HG03575 (cell line): ENCODE results near the gene PARL.
"Not testable (repeated sequence)": the region's sequence is repeated elsewhere in the genome, so short reads cannot be mapped to it uniquely, and the experiment has no call there.

Experiments used
- ATAC-seq: cut with Tn5 transposase; IDR thresholded peaks from one replicate; pipeline ENCODE4 v1.9.1; 2021; ENCODE audit not compliant: unreplicated experiment, insufficient number of reproducible peaks, low FRiP score; ENCODE audit errors: extremely low read depth

Gene PARL

DNA sequence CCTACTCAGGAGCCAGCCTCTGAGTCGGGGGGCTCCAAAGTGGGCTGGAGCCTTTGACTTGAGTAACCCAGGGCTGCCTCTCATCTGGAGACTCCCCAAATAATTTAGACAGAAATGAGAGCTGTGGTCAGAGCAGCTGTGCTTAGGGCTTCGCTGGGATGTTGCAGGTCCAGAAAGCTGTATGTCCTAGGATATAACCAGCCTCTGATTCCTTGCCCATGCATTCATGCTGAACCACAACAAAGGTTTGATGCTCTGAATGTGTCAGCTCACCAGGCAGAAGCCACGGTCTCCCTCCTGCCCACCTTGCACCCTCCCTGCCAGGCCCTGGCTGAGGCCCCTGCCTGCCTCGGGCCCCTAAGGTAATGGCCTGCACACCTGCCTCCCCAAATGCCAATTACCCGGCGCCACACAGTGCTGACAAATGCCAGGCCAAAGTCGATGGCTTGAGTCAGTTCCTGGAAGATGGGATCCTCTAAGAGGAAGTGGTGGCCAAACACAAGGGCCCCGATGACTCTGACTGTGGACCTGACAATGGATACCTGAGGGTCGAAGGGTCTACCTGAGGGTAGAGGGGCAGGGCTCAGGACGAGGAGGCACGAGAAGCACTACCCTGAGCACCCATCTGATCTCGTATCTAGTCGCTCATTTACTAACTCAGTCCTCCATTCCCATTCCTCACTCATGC, 21.7 kb upstream of the PARL start:
- no peak for ATAC-seq

DNA sequence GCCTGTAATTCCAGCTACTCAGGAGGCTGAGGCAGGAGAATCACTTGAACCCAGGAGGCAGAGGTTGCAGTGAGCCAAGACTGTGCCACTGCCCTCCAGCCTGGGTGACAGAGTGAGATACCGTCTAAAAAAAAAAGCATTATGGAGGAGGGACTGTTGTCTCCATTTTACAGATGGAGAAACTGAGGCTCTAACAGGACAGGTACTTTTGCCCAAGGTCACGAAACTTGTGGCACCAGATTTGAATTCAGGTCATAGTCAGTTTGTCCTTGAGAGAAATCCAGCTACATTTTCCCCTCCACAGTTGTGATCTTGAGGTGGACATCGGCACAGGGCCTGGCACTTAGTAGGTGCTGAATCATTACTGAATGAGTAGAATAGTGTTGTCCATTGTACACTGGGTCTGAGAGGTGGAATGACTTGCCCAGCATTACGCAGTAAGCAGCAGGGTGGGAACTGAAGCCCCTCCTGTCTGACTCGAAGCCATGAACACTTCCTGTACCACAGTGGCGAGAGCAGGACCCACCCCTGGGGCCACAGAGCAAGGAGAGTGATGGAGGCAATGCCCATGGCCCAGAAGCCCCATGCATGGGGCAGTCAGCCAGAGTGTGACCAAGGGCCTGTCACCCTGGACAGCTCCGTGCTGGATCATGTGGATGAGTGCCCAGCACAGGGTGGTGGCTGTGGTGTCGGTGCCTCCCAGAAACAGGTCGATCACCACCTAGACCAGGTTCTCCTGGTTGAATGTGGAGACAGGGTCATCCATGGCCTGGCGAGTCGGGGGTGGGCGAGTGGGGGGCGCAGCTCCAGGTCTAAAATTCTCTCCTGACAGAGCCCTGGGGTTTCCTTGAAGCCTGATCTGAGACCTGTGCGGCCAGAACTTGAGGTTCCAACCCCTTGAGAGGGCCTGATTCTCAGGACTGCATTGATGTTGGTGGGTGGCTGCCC, 20.4 kb upstream of the PARL start:
- ATAC-seq = no peak

DNA sequence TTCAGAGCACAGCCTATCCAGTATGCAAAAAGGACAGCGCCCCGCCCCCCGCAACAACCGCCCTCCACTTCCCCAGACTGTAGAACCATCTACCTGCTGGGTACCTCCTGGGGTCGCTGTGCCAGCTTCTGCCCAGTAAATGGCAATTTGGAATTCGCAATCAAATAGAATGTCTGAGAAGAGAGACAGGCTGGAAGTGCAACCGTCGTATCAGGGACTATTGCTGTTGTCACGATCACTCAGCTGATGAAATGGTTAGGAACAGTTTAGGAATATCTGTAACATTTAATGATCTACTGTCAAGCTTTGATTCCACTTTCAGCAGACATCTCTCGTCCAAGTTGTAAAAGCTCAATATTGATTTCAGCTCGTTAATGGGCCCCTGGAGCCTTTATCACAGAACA, 13.3 kb upstream of the PARL start:
- ATAC-seq = no peak

DNA sequence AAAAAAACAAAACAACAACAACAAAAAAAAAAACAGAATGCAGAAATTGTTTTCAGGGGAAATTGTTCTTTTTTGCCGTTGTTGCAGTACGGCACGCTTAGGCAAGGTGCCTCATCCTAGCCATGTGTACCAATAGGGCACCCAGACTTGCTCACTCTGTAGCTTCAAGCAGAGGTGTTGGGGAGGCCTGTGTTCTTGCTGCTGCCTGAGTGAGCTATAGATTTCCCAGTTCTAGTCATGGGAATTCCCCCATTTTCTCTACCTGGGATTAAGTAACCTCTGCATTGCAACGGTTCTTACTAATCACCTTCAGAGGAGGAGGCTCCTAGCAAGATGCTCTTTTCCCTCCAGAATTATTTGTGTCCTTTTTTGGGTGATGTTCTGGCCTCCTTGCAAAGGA, 12.9 kb upstream of the PARL start:
- ATAC-seq = no peak

DNA sequence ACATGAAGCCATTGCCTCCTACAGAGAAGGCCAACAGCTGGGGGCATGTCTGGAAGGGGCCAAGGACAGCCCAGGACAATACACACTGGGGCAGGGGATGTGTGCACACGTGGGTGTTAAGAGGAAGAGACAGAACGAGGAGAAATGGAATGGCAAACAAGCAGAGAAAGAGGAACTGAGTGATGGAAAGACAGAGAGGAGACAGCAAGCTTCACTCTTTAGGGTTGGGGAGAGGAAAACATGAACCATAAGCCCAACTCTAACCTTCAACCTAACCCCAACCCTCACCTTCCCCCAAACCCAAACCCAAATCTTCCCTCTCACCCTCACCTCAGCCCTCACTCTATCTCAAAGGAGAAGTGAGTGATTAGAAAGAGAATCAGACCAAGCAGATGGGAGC, 11.9 kb upstream of the PARL start:
- no peak for ATAC-seq

DNA sequence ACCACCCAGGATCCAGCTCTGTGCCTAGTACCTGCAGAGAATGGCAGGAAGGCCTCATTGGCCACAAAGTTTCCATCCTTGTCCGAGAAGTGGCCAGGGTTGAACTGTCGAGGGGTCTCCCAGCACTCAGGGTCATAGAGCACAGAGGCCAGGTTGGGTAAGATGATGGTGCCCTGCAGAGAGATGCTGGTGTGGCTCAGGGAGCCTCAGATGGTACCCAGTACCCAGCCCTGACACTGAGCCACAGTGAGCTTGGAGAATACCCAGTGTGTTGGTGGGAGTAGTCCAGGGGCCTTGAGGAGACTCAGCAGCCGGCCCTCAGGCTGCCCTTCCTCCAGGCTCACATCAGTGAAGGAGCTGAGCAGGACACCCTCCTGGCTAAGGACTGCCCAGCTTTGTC, 11.5 kb upstream of the PARL start:
- no peak for ATAC-seq

DNA sequence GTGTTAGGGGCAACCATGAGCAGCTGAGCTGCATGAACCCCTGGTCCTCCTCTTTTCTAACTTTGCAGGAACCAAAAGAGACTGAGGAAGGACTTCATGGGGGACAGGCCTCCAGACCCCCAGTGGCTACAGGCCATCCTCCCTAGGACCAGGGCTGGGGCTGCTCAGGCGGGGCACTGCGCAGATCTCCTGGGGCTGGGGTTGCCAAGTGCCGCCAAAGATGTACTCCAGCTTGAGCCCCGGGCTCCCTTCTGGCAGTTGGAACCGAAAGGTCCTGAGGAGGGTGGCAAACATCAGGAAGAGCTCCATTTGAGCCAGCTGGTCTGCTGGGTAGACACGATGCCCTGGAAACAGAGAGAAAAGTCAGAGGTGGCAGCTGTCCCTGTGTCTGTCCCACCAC, 11.1 kb upstream of the PARL start:
- ATAC-seq = no peak

DNA sequence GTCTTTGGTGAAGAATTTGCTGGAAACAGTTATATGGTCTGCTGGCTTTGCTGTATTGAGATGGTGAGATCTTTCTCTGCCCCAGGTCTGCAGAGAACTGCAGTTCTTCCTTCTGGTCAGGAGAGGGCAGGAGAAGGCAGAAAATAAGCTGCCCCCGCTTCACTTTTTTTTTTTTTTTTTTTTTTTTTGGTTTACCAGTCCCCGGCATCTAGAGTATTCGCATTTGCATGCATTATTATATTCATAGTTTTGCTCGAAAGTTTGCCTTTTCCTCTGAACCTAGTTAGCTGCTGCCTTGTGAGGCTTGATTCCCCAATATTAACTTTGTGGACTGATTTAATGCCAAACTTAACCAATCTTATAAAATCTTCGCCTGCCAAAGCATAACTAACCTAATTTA, 10.6 kb upstream of the PARL start:
- no peak for ATAC-seq

DNA sequence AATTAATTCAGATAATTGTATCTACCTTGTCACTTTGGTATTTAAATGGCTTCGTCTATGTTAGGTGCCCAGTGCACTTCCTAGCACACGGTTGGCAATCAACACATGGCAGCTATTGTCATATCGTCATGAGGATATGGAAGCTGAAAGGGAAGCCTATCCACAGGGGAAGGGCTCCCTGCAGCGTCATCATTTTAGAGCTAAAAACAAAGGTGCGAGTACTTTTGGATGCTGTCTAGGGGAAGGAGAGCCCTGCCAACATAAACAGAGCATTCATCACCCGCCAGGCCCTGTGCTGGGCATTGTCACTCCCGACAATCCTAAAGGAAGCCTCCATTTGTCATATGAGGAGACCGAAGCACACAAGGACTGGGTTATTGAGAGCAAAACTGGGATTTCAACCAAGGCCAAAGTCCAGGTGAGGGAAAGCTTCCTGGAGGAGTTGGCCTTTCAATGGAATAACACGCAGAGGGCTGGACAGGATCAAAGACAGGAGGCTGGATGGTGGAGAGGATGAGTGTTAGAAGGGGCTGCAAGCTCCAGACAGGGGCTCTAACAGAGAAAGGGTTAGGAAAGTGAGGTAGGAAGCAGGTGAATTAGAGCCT, 8.0 kb upstream of the PARL start:
- ATAC-seq = no peak

DNA sequence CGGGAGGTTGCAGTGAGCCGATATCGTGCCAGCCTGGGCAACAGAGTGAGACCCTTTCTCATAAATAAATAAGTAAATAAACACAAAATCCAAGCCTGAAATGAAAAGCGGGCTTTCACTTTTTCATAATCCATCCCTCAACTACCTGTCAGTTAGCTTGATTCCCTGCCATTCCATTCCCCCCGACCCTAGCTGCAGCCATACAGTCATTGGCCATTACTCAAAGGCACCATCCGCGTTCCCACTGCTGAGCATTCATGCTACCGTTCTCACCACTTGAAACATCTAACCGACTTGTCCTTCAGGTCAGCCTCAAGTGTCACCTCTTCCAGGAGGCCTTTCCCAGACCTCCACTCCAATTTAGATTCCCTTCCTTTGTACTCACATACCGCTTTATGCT, 1.1 kb upstream of the PARL start:
- no peak for ATAC-seq

DNA sequence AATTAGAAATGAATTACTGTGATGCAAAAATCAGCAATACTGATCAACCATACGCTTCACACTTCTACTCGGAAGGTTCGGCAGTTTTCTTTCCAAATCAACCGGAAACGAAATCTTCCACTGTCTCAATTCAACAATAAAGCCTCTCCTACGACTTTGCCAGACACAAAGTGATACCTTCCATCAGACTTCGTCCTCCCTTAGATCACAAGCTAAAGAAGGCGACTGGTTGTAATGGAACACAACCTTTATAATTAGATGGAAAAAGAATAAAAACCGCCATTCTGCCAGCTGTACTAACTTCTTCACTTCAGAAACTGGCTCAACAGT, 618 bp downstream of the PARL start:
- ATAC-seq = no peak

DNA sequence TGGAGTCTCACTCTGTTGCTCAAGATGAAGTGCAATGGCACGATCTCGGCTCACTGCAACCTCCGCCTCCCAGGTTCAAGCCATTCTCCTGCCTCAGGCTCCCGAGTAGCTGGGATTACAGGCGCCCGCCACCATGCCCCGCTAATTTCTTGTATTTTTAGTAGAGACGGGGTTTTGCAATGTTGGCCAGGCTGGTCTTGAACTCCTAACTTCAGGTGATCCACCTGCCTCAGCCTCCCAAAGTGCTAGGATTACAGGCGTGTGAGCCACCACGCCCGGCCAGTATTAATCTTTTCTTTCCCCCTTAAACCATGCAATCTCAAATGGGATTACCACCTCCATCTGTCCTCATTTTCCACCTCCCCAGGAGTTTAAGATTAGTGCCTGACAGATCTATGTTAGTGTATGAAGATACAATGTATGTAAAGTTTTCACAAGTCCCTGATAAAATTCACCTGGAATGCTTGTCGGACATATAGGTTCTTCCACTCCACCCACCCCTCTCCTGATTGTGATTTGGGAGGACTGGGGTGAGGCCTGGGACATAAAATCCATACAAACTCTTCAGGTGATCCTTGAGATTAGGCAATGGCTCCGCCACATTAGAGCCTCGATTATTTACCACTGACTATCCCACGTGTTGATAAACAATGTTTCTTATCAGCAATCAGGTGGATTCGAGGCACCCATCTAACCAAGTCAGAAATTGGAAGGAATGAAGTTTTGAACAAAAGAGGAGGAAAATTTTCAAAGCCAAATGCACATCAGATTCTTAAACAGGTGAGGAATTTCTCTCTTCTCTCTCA, 1.2 kb downstream of the PARL start:
- no peak for ATAC-seq

DNA sequence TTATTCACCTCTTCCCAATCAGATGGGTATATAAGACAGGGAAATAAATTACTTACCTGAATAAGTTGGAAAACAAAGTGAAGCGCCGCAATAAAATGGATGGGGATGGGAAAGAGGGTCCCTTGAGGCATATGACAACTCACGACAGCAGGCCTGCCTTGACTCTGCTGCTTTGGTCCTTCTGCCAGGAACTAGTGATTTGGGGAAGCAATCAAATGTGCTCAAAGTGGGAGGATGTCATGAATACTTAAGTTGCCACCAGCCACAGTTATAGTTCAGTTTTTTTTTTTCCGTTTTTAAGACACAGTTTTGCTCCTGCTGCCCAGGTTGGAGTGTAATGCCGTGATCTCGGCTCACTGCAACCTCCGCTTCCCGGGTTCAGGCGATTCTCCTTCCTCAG, 4.6 kb downstream of the PARL start:
- no peak for ATAC-seq

DNA sequence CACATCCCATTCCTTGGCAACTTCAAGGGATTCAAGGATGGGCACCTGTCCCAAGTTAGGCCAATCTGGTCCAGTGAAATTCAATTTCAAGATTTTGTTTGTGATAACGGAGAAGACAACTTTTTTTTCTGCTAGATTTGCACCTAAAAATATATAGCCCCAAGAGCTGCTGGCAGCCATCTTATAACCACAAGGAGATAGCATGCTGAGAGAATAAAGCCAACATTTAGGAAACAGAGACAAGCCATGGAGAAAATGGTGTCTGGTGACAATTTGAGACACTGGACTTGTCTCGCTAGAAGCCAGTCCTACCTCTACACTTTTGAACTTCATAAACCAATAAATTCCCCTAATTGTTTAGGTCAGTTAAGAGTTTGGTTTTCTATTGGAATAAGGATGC, 5.4 kb downstream of the PARL start:
- no peak for ATAC-seq

DNA sequence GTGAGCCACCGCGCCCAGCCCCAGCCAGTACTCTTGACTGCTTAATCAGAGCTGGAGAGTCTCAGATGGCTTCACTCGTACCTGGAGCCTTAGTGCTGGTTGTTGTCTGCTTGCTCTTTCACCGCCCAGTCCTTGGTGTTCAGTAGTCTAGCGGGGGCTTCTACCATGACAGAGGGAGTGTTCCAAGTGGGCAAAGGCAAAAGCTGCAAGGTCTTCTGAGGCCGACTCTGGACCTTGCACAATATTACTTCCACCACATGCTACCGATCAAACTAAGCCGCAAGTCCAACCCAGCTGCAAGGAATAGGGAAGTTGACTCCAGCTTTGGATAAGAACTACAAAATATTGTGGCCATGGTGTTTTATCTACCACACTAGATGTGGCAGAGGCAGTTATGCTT, 6.6 kb downstream of the PARL start:
- ATAC-seq = no peak

DNA sequence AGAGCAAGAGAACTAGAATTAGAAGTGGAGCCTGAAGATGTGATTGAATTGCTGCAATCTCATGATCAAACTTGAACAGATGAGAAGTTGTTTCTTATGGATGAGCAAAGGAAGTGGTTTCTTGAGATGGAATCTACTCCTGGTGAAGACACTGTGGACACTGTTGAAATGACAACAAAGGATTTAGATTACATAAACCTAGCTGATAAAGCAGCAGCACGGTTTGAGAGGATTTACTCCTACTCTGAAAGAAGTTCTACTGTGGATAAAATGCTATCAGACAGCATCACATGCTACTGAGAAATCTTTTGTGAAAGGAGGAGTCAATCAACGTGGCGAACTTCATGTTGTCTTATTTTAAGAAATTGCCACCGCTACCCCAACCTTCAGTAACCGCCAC, 7.5 kb downstream of the PARL start:
- ATAC-seq = not testable (repeated sequence)

DNA sequence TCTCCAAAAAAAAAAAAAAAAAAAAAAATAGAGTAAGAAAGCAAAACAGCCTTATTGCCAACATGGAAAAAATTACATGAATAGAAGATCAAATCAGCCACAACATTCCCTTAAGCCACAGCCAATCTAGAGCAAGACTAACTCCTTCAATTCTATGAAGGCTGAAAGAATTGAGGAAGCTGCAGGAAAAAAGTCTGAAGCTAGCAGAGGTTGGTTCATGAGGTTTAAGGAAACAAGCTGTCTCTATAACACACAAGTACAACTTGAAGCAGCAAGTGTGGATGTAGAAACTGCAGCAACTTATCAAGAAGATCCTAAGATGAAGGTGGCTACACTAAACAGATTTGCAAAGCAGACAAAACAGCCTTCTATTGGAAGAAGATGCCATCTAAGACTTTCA, 9.3 kb downstream of the PARL start:
- ATAC-seq = no peak

DNA sequence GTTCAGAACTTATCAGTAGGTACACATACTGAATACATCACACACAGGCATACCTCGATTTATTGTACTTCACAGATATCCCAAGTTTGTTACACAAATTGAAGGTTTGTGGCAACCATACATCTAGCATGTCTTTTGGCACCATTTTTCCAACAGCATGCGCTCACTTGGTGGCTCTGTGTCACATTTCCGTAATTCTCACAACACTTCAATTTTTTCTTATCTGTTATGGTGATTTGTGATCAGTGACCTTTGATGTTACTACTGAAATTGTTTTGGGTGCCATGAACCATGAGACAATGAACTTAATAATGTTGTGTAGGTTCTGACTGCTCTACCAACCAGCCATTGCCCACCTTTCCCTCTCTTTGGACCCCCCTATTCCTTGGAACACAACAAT, 10.8 kb downstream of the PARL start:
- ATAC-seq = no peak

DNA sequence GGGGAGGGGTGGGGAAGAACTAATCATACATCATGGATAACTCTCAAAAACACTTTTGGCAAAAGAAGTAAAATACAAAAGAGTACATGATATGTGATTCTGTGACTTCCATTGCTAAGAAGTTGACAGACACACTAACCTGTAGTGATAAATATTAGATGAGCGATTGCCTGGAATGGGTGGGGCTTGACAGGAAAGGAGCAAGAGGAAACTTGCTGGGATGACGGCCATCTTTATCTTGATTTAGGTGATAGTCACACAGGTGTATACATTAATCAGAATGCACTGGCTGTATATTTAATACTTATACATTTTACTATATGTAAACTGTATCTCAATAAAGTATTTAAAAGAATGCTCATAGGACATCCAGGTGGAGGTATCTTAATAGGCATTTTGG, 13.1 kb downstream of the PARL start:
- ATAC-seq = no peak
